A673 (cell line): ENCODE data around the gene THSD4.

Source experiments
- EZH2 ChIP-seq: fragments of 200-600 bp; sonication (generic); IDR thresholded peaks from 2 replicates; pipeline ENCODE4 v1.6.1; 2017; ENCODE audit warnings: borderline replicate concordance, low read depth, mild to moderate bottlenecking, mixed read lengths, antibody characterized with exemption, low read length; ENCODE audit not compliant: poor library complexity, severe bottlenecking
- TF ChIP-seq, protein P1 (sequence below): fragments of 300-800, 200-600 bp; sonication (generic); conservative IDR thresholded peaks from 2 replicates; pipeline ENCODE4 v1.5.1; 2017; ENCODE audit warnings: low read depth, mild to moderate bottlenecking, antibody characterized with exemption, low read length, moderate library complexity, mixed read lengths

DNA sequence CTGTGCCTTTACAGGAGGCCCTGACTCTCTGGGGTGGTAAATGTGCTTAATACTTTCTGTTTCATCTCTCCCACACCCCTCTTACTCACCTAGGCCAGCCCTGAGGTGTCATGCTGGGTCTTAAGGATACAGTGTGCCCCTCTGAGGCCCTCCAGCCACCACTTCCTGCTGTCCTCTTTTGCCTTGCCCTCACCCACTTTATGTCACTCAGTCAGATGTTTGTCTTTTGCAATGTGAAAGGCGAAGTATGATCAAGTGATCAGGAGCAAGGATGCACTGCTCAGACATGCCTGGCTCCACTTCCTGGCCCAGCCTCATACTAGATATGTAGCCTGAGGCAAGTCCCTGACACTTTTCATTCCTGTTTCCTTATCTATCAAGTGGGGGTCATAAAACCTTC lies 356.1 kb downstream of the THSD4 start:
- no peak for TF ChIP-seq EZH2
- TF ChIP-seq, protein P1, sequence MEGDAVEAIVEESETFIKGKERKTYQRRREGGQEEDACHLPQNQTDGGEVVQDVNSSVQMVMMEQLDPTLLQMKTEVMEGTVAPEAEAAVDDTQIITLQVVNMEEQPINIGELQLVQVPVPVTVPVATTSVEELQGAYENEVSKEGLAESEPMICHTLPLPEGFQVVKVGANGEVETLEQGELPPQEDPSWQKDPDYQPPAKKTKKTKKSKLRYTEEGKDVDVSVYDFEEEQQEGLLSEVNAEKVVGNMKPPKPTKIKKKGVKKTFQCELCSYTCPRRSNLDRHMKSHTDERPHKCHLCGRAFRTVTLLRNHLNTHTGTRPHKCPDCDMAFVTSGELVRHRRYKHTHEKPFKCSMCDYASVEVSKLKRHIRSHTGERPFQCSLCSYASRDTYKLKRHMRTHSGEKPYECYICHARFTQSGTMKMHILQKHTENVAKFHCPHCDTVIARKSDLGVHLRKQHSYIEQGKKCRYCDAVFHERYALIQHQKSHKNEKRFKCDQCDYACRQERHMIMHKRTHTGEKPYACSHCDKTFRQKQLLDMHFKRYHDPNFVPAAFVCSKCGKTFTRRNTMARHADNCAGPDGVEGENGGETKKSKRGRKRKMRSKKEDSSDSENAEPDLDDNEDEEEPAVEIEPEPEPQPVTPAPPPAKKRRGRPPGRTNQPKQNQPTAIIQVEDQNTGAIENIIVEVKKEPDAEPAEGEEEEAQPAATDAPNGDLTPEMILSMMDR: no peak
